Measurements from ENCODE around the gene ZCCHC7.
A peak's percentile ranks its signal among the peaks of the same experiment; 100 is the strongest.
"Not testable (repeated sequence)": the region's sequence is repeated elsewhere in the genome, so short reads cannot be mapped to it uniquely, and the experiment has no call there.

Gene ZCCHC7

GRCh38 chr9:37119907-37120842 is at the start of gene ZCCHC7:
ZCCHC7 (plus strand) TSS chr9:37120574.
- peak; percentile 89 to 94 for DNase-seq (ENCODE audit: extremely low read depth in 1 of 2, low read depth in 1 of 2)

GRCh38 chr9:37074790-37075189 is 45.6 kb upstream of the ZCCHC7 start:
- DNase-seq (ENCODE audit: extremely low read depth in 1 of 2, low read depth in 1 of 2): not testable (repeated sequence)

- peak; percentile 77 to 91 for DNase-seq (ENCODE audit: extremely low read depth in 1 of 2, low read depth in 1 of 2)
Measured at GRCh38 chr9:37079370-37080164, 40.8 kb upstream of the ZCCHC7 start.

DNA sequence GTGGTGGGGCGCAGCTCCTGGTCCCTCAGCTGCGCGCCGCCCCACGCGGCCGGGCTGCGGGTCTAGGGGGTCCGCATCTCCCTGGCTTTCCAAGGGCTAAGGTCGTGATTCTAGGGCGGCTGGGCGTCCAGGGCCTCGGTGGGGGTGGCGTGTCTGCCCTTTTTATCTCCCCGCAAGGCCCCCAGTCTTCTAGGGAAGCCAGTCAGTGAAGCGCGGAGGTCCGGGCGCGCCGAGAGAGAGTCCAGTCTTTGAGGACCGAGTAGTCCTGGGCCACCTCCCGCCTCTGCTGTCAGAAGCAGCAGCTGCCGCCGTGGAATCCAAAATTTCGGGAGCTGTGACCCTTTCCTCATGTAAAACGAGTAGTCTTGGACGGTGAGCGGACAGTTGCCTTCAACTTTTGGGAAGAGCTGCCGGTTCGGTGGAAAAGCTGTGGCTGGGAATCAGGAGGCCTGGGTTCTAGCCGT is 40.2 kb upstream of the ZCCHC7 start:
- not testable (repeated sequence) for DNase-seq (ENCODE audit: extremely low read depth in 1 of 2, low read depth in 1 of 2)

DNA sequence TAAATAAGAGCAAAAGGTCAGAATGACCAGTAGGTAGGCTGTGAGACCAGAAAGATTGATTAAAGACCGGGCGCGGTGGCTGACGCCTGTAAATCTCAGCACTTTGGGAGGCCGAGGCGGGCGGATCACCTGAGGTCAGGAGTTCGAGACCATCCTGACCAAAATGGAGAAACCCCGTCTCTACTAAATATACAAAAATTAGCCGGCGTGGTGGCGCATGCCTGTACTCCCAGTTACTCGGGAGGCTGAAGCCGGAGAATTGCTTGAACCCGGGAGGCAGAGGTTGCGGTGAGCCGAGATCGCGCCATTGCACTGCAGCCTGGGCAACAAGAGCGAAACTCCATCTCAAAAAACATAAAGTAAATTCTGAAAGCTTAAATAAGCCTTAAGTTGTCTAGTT is 38.9 kb upstream of the ZCCHC7 start:
- not testable (repeated sequence) for DNase-seq (ENCODE audit: extremely low read depth in 1 of 2, low read depth in 1 of 2)

- no peak for DNase-seq (ENCODE audit: extremely low read depth in 1 of 2, low read depth in 1 of 2)
Measured at GRCh38 chr9:37082214-37082765, 38.1 kb upstream of the ZCCHC7 start.

DNA sequence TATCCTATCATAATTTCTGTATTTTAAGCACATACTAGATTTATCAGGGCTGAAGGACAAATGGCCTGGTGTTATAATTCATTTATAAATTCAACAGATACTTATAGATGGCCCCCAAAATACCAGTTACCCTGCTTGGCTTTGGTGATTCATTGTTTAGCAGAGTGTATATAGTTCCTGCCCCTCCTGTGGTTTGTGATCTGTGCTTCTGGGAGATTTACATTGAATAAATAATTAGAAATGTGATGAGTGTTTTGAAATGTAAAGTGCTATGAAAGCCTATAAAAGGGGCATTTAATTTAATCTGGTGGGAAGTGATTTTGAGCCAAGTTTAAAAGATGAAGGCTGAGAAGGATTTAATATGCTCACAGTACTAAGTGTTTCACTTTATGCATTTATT is 36.7 kb upstream of the ZCCHC7 start:
- DNase-seq (ENCODE audit: extremely low read depth in 1 of 2, low read depth in 1 of 2): no peak

DNA sequence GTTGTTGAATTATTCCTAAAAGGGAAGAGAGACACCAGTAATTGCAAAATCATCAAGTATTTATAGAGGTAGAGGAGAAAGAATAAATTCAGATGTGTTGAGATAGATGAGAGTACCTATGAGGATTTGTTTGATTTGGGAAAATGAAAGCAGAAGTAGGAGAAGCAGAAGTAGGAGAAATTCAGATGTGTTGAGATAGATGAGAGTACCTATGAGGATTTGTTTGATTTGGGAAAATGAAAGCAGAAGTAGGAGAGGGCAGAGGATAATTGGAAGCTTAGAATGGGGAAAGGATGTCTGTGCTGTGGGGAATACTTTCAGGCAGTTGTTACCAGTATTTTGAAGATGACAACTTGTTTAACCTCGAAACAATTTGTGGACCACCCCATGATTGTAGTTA is 35.1 kb upstream of the ZCCHC7 start:
- DNase-seq (ENCODE audit: extremely low read depth in 1 of 2, low read depth in 1 of 2): no peak

GRCh38 chr9:37092714-37093295 is 27.6 kb upstream of the ZCCHC7 start:
- DNase-seq (ENCODE audit: extremely low read depth in 1 of 2, low read depth in 1 of 2): not testable (repeated sequence)

DNA sequence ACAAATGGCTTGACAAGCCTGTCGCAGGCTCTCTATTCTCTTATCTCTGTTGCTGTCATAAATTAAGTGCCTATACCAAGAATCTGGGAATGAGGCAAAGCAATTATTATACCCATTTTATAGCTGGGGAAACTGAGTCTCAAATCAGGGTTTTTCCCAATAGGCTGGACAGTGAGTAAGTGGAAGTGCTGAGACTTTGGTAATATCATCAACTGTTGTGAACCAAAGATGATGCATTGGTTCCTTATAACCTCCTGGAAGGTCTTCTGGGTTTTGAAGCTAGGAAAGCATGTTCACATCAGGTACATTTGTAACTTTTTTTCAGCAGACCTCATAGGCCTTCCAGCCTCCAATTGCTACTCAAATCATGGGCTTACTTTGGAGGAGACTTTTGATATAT is 25.6 kb upstream of the ZCCHC7 start:
- no peak for DNase-seq (ENCODE audit: extremely low read depth in 1 of 2, low read depth in 1 of 2)

GRCh38 chr9:37096628-37097027 is 23.7 kb upstream of the ZCCHC7 start:
- no peak for DNase-seq (ENCODE audit: extremely low read depth in 1 of 2, low read depth in 1 of 2)

DNA sequence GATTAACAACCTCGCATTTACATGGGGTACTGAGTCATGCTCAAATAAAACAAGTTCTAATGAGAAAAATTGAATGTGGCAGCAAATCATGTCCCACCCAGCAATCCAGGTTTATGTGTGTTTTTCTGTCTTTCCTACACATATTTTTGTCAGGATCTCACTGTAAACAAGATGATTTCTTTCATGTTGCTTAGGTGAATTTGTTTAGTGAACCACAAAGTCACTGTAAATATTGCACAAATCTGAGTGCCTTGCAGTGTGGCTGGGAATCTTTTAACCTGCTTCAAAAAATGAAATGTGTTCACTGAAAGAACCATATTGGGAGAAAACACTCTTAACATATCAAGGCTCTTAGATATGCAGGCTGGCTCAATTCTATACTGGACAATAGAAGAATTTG is 23.1 kb upstream of the ZCCHC7 start:
- no peak for DNase-seq (ENCODE audit: extremely low read depth in 1 of 2, low read depth in 1 of 2)

DNA sequence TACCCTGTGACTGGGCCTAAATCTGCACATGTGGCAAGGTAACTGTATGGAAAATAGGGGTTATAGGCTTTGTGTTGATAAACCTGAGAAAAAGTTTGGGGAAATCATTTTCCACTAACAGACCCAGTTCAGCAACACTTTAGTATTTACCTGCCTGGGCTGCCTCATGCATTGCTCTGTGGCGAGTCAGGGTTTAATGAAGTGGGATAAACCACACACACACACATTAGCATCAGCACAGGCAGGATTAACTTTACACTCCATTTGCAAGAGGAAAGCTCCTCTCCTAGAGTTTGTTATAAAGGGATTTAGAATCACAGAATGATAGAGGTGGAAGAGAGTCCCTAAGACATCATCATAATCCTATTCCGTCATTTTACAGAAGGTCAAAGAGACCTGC is 20.0 kb upstream of the ZCCHC7 start:
- DNase-seq (ENCODE audit: extremely low read depth in 1 of 2, low read depth in 1 of 2): no peak

- DNase-seq (ENCODE audit: extremely low read depth in 1 of 2, low read depth in 1 of 2): no peak
Measured at GRCh38 chr9:37100741-37101140, 19.6 kb upstream of the ZCCHC7 start.

- no peak for DNase-seq (ENCODE audit: extremely low read depth in 1 of 2, low read depth in 1 of 2)
Measured at GRCh38 chr9:37102486-37102885, 17.9 kb upstream of the ZCCHC7 start.

DNA sequence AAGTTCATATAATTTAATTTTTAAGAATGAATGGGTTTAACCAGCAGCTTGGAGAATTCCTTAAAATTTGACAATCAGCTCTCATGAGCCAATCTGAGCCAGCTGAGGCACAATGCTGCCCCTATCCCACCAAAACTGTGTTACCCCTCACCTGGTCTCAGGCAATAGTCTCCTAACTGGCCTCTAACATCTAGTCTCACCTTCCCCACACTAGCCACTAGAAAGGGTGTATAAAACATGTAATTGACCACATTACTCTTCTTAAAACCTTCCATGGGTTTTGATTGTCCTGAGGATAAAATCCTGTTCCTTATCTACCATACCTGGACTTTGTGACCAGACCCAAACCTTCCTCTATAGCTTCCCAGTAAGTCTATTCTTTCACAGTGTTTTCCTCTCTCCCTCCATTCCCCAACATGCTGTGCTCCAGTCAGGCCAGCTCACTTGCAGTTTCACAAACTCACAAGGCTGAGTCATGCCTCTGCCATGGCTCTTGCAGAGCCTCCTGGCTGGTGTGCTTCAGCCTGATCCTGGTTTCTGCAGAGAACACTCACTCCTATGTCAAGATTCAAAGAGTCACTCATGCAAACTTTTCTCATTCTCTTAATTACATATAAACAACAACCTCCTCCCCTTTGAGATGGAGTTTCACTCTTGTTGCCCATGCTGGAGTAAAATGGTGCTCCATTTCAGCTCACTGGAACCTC is 16.0 kb upstream of the ZCCHC7 start:
- DNase-seq (ENCODE audit: extremely low read depth in 1 of 2, low read depth in 1 of 2): peak in 1 of 2 donors; percentile 7

- no peak for DNase-seq (ENCODE audit: extremely low read depth in 1 of 2, low read depth in 1 of 2)
Measured at GRCh38 chr9:37105234-37105633, 15.1 kb upstream of the ZCCHC7 start.

DNA sequence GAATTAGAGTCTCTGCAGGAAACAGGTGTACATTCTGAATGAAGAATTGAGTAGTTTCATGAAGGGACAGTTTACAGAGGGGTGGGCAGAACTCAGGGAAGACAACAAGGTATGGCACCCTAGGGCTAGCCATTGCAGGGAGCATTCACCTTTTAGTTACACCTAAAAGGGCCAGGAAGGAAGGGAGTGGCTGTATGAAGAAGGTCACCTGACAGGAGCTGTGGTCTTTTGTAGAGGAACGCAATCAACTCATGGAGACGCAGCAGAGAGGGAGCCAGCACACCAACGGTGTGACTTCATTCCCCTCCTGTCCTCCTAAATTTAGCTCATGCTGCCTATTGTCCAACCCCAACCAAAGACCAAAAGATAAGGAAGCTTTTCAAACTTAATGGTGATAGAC is 12.7 kb upstream of the ZCCHC7 start:
- DNase-seq (ENCODE audit: extremely low read depth in 1 of 2, low read depth in 1 of 2): no peak

DNA sequence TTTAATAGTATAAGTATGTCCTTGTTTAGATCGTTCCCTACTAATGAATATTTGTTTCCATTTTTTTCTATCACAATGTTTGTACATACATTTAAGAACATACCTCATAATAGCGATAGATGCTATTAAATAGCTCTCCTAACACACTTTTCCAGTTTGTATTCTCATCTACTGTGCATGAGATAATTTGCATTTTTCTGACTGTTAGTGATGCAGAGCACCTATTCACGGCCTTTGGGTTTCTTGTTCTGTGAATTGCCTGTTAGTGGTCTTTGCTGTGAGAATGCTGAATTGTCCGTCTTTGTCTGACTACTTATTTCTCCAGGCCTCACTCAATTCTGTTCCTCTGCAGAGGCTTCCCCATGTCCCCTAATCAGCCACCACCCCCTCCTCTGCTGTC is 5.9 kb upstream of the ZCCHC7 start:
- DNase-seq (ENCODE audit: extremely low read depth in 1 of 2, low read depth in 1 of 2): not testable (repeated sequence)

GRCh38 chr9:37117956-37118355 is 2.4 kb upstream of the ZCCHC7 start:
- no peak for DNase-seq (ENCODE audit: extremely low read depth in 1 of 2, low read depth in 1 of 2)
